Endodermal cell (in vitro differentiated cells): ENCODE results near the gene LPAR3. TPM values are rescaled to one million over a fixed set of nuclear protein-coding genes. Genes with fewer than 3 reads are reported as not detected.

Experiments
- DNase-seq: peaks from one replicate; pipeline ENCODE4 v3.0.0-alpha.2; 2017
- H3K27ac ChIP-seq: 2 replicates; pipeline ENCODE4 v1.5.1; 2013; ENCODE audit warnings: mild to moderate bottlenecking, low read depth, low read length, moderate library complexity
- H3K27me3 ChIP-seq: 2 replicates; pipeline ENCODE4 v1.6.1; 2013; ENCODE audit warnings: mild to moderate bottlenecking, low read length, moderate library complexity; ENCODE audit not compliant: insufficient read depth, control insufficient read depth, poor library complexity, severe bottlenecking
- H3K36me3 ChIP-seq: 2 replicates; pipeline ENCODE4 v1.7.0; 2013; ENCODE audit warnings: mild to moderate bottlenecking, low read length, moderate library complexity; ENCODE audit not compliant: control insufficient read depth, insufficient read depth
- H3K4me1 ChIP-seq: one replicate; pipeline ENCODE4 v1.7.0; 2013; ENCODE audit warnings: low read length; ENCODE audit not compliant: control insufficient read depth, insufficient read depth
- H3K4me3 ChIP-seq: 2 replicates; pipeline ENCODE4 v1.5.1; 2013; ENCODE audit warnings: mild to moderate bottlenecking, low read length, moderate library complexity
- H3K9ac ChIP-seq: 2 replicates; pipeline ENCODE4 v1.6.1; 2013; ENCODE audit warnings: mild to moderate bottlenecking, low read length, moderate library complexity; ENCODE audit not compliant: poor library complexity, severe bottlenecking; ENCODE audit errors: extremely low read depth
- H3K9me3 ChIP-seq: 2 replicates; pipeline ENCODE4 v1.6.1; 2013; ENCODE audit warnings: mild to moderate bottlenecking, low read length, moderate library complexity; ENCODE audit not compliant: control insufficient read depth
- H3K27ac Mint-ChIP-seq: 2 replicates; pipeline ENCODE4 v1.8.0; 2020; ENCODE audit warnings: mixed read lengths
- H3K27me3 Mint-ChIP-seq: 2 replicates; pipeline ENCODE4 v1.8.0; 2021; ENCODE audit warnings: mild to moderate bottlenecking, mixed read lengths; ENCODE audit not compliant: insufficient read depth
- H3K36me3 Mint-ChIP-seq: 2 replicates; pipeline ENCODE4 v1.8.0; 2020; ENCODE audit warnings: low read depth, mixed read lengths
- H3K4me1 Mint-ChIP-seq: 2 replicates; pipeline ENCODE4 v1.8.0; 2020; ENCODE audit warnings: mixed read lengths
- H3K4me3 Mint-ChIP-seq: 2 replicates; pipeline ENCODE4 v1.8.0; 2020; ENCODE audit warnings: mild to moderate bottlenecking, moderate library complexity, mixed read lengths
- H3K9me3 Mint-ChIP-seq: 2 replicates; pipeline ENCODE4 v1.8.0; 2020; ENCODE audit warnings: mild to moderate bottlenecking, mixed read lengths
- CTCF ChIP-seq: fragments of 200-600 bp; sonication (generic); conservative IDR thresholded peaks from 2 replicates; pipeline ENCODE4 v1.5.0; 2021; ENCODE audit warnings: antibody characterized with exemption, mild to moderate bottlenecking
- WGBS, 2 experiments: methylation state at CpG; one replicate each; pipeline versions ENCODE4 v1.1.5 to v1.1.7; 2013; ENCODE audit warnings: missing lambda C conversion rate in 2 of 2, mixed read lengths in 1 of 2; ENCODE audit not compliant: insufficient coverage in 1 of 2, insufficient read length in 1 of 2; 5-methylcytosine and 5-hydroxymethylcytosine counted together
- total RNA-seq, 2 donors: library from RNA; stranded (reverse); fragmentation: NEBNext Ultra II Directional in 1 of 2; extraction: Animal tissue kit (Norgen Biotek cat#: 25700) in 1 of 2; gene quantifications; 2 replicates in 1 of 2; 3 replicates in 1 of 2; pipeline ENCODE4 v1.2.1, GENCODE V29; 2021

Gene LPAR3
- total RNA-seq, 2 donors from 2014 or later: 0.89 to 3.7 TPM

- Mint-ChIP-seq H3K4me3 (no peak overlapping the region), H3K9me3 (peaks cover 3% of the 10 kb centered on the region), H3K4me1 (peaks cover 6% of the 10 kb centered on the region), H3K27me3 (peaks cover 45% of the 10 kb centered on the region), H3K36me3 (no peaks in the 10 kb centered on the region), H3K27ac (no peak overlapping the region)
- WGBS, 2 experiments: 74 to 88% methylated on average over 2 to 8 of the region's 8 CpGs
- H3K27me3 ChIP-seq: peaks cover 14% of the 10 kb centered on the region
- DNase-seq: no peak
- no peak for TF ChIP-seq CTCF
- H3K36me3 ChIP-seq: no peaks in the 10 kb centered on the region
- H3K9me3 ChIP-seq: no peaks in the 10 kb centered on the region
- H3K9ac ChIP-seq: no peak overlapping the region
- H3K4me3 ChIP-seq: no peak overlapping the region
- H3K4me1 ChIP-seq: no peaks in the 10 kb centered on the region
- no peak overlapping the region for H3K27ac ChIP-seq
Observed at GRCh38 chr1:84780000-84780716, 112.8 kb downstream of the LPAR3 start.

DNA sequence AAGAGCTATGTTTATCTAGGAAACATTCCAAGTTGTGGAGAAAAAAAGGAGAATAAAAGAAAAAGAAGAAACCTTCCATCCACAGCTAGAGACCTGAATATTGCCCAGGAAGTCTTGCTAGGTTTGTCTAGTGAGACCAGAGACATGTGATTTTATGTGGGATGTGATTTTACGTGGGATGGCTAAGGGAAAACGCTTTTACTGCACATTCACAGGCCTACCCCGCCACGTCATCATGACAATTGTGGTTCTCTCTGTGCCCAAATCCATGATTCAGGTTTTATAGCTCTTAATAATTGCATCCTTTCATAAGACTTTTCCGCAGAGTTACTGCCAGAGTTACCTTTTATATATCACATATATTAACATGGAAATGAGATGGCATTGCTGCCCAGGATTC, 116.4 kb downstream of the LPAR3 start:
- no peaks in the 10 kb centered on the region for H3K4me1 Mint-ChIP-seq

GRCh38 chr1:84775535-84775920, 117.5 kb downstream of the LPAR3 start:
- Mint-ChIP-seq H3K4me3 (no peak overlapping the region), H3K27ac (no peak overlapping the region), H3K9me3 (peaks cover 3% of the 10 kb centered on the region), H3K27me3 (peaks cover 85% of the 10 kb centered on the region), H3K4me1 (no peaks in the 10 kb centered on the region), H3K36me3 (no peaks in the 10 kb centered on the region)
- peak overlapping the region; percentile 74 for H3K27ac ChIP-seq
- TF ChIP-seq CTCF: no peak
- no peaks in the 10 kb centered on the region for H3K4me1 ChIP-seq
- WGBS, 2 experiments: 98 to 100% methylated on average over 1 to 2 of the region's 3 CpGs
- no peak for DNase-seq
- no peaks in the 10 kb centered on the region for H3K36me3 ChIP-seq
- H3K9me3 ChIP-seq: no peaks in the 10 kb centered on the region
- no peak overlapping the region for H3K9ac ChIP-seq
- no peak overlapping the region for H3K4me3 ChIP-seq
- H3K27me3 ChIP-seq: peaks cover 61% of the 10 kb centered on the region

More for the DNA sequence above, 116.4 kb downstream of the LPAR3 start:
- H3K9me3 Mint-ChIP-seq: peaks cover 3% of the 10 kb centered on the region
- Histone ChIP-seq H3K27ac (no peak overlapping the region), H3K4me1 (no peaks in the 10 kb centered on the region), H3K9ac (no peak overlapping the region), H3K9me3 (no peaks in the 10 kb centered on the region), H3K36me3 (no peaks in the 10 kb centered on the region), H3K4me3 (no peak overlapping the region), H3K27me3 (peaks cover 49% of the 10 kb centered on the region)
- H3K4me3 Mint-ChIP-seq: no peak overlapping the region
- peaks cover 77% of the 10 kb centered on the region for H3K27me3 Mint-ChIP-seq
- no peak for DNase-seq
- no peak for TF ChIP-seq CTCF
- H3K36me3 Mint-ChIP-seq: no peaks in the 10 kb centered on the region
- no peak overlapping the region for H3K27ac Mint-ChIP-seq
- WGBS, 2 experiments: 86 to 96% methylated on average over 4 to 5 of the region's 5 CpGs
